ACC112 (cell line): Measurements from ENCODE around the gene RAB4B.
"Not testable (repeated sequence)": the region's sequence is repeated elsewhere in the genome, so short reads cannot be mapped to it uniquely, and the experiment has no call there.

Source experiments
- H2AFZ ChIP-seq: fragments of 200-600 bp; sonication (generic); one replicate; pipeline ENCODE4 v1.6.0; 2017; ENCODE audit warnings: antibody characterized with exemption, low read length; ENCODE audit not compliant: unreplicated experiment
- H3K27ac ChIP-seq: fragments of 200-600 bp; sonication (generic); 2 replicates; pipeline ENCODE4 v1.5.1; 2014; ENCODE audit warnings: low read depth, mild to moderate bottlenecking, antibody characterized with exemption, low read length, moderate library complexity
- H3K27me3 ChIP-seq: fragments of 200-600 bp; sonication (generic); 2 replicates; pipeline ENCODE4 v1.6.1; 2014; ENCODE audit warnings: mild to moderate bottlenecking, antibody characterized with exemption, low read length, moderate library complexity, mixed read lengths; ENCODE audit not compliant: insufficient read depth
- H3K36me3 ChIP-seq: fragments of 200-600 bp; sonication (generic); 2 replicates; pipeline ENCODE4 v1.6.1; 2016; ENCODE audit warnings: mild to moderate bottlenecking, antibody characterized with exemption, low read length, moderate library complexity, mixed read lengths; ENCODE audit not compliant: insufficient read depth
- H3K4me1 ChIP-seq: fragments of 200-600 bp; sonication (generic); one replicate; pipeline ENCODE4 v1.6.1; 2016; ENCODE audit warnings: low read length, mixed read lengths; ENCODE audit not compliant: insufficient read depth, unreplicated experiment, control insufficient read depth
- H3K4me3 ChIP-seq: fragments of 200-600 bp; sonication (generic); 2 replicates; pipeline ENCODE4 v1.5.1; 2014; ENCODE audit warnings: mild to moderate bottlenecking, low read depth, low read length
- H3K79me2 ChIP-seq: fragments of 200-600 bp; sonication (generic); one replicate; pipeline ENCODE4 v1.6.0; 2016; ENCODE audit warnings: low read length; ENCODE audit not compliant: control insufficient read depth, unreplicated experiment, insufficient read depth

RAB4B gene

GRCh38 chr19:40804783-40805242 lies 26.8 kb downstream of the RAB4B start:
- peaks cover 10% of the 10 kb centered on the region; the same call in 1 of the 2 replicates for H3K36me3 ChIP-seq
- no peak overlapping the region for H3K4me3 ChIP-seq
- H2AFZ ChIP-seq = no peak overlapping the region
- H3K27me3 ChIP-seq = no peaks in the 10 kb centered on the region
- peaks cover 66% of the 10 kb centered on the region for H3K79me2 ChIP-seq
- no peak overlapping the region for H3K27ac ChIP-seq
- H3K4me1 ChIP-seq = peaks cover 48% of the 10 kb centered on the region

GRCh38 chr19:40805258-40805868 lies 27.3 kb downstream of the RAB4B start:
- no peaks in the 10 kb centered on the region for H3K27me3 ChIP-seq
- no peak overlapping the region for H3K27ac ChIP-seq
- H3K79me2 ChIP-seq = peaks cover 61% of the 10 kb centered on the region
- no peak overlapping the region for H2AFZ ChIP-seq
- peaks cover 52% of the 10 kb centered on the region for H3K4me1 ChIP-seq
- H3K36me3 ChIP-seq = peaks cover 10% of the 10 kb centered on the region; the same call in 1 of the 2 replicates
- H3K4me3 ChIP-seq = no peak overlapping the region

GRCh38 chr19:40806423-40807146 lies 28.5 kb downstream of the RAB4B start:
- H3K36me3 ChIP-seq = peaks cover 6% of the 10 kb centered on the region; the same call in 1 of the 2 replicates
- H3K27ac ChIP-seq = peak overlapping the region; percentile 57

GRCh38 chr19:40807147-40808020 lies 29.3 kb downstream of the RAB4B start:
- no peak overlapping the region for H3K4me3 ChIP-seq
- peaks cover 43% of the 10 kb centered on the region for H3K79me2 ChIP-seq
- H3K27ac ChIP-seq = peak overlapping the region; percentile 57
- H3K36me3 ChIP-seq = 0 out of 2 replicates have a peak, but pooled peaks cover 3% of the 10 kb centered on the region
- no peak overlapping the region for H2AFZ ChIP-seq
- H3K4me1 ChIP-seq = peaks cover 34% of the 10 kb centered on the region
- H3K27me3 ChIP-seq = no peaks in the 10 kb centered on the region

More at GRCh38 chr19:40806423-40807146, 28.5 kb downstream of the RAB4B start:
- Histone ChIP-seq H2AFZ (no peak overlapping the region), H3K4me3 (no peak overlapping the region), H3K4me1 (peaks cover 41% of the 10 kb centered on the region), H3K27me3 (no peaks in the 10 kb centered on the region), H3K79me2 (peaks cover 50% of the 10 kb centered on the region)

- Histone ChIP-seq H3K79me2 (peaks cover 37% of the 10 kb centered on the region), H3K36me3 (0 out of 2 replicates have a peak, but pooled peaks cover 3% of the 10 kb centered on the region), H3K27ac (no peak overlapping the region)
Measured at GRCh38 chr19:40808021-40808325, 29.9 kb downstream of the RAB4B start.

GRCh38 chr19:40808497-40808896 lies 30.4 kb downstream of the RAB4B start:
- H3K27ac ChIP-seq = no peak overlapping the region
- no peak overlapping the region for H3K4me3 ChIP-seq
- H3K36me3 ChIP-seq = 0 out of 2 replicates have a peak, but pooled peaks cover 3% of the 10 kb centered on the region
- H3K79me2 ChIP-seq = peaks cover 32% of the 10 kb centered on the region
- H2AFZ ChIP-seq = no peak overlapping the region
- peaks cover 27% of the 10 kb centered on the region for H3K4me1 ChIP-seq
- H3K27me3 ChIP-seq = no peaks in the 10 kb centered on the region

More at GRCh38 chr19:40808021-40808325, 29.9 kb downstream of the RAB4B start:
- Histone ChIP-seq H3K27me3 (no peaks in the 10 kb centered on the region), H3K4me1 (peaks cover 30% of the 10 kb centered on the region), H2AFZ (no peak overlapping the region), H3K4me3 (no peak overlapping the region)

- Histone ChIP-seq H3K79me2 (peaks cover 23% of the 10 kb centered on the region), H3K36me3 (0 out of 2 replicates have a peak, but pooled peaks cover 3% of the 10 kb centered on the region), H3K27ac (no peak overlapping the region; the same call in 1 of the 2 replicates), H3K4me3 (no peak overlapping the region), H3K4me1 (peaks cover 23% of the 10 kb centered on the region), H3K27me3 (no peaks in the 10 kb centered on the region), H2AFZ (no peak overlapping the region)
Measured at GRCh38 chr19:40809358-40810086, 31.5 kb downstream of the RAB4B start.

- Histone ChIP-seq H2AFZ (no peak overlapping the region), H3K27me3 (no peaks in the 10 kb centered on the region), H3K36me3 (0 out of 2 replicates have a peak, but pooled peaks cover 3% of the 10 kb centered on the region), H3K27ac (no peak overlapping the region; the same call in 1 of the 2 replicates), H3K79me2 (peaks cover 17% of the 10 kb centered on the region), H3K4me1 (peaks cover 23% of the 10 kb centered on the region), H3K4me3 (no peak overlapping the region)
Measured at GRCh38 chr19:40810160-40810559, 32.1 kb downstream of the RAB4B start.

- H3K27me3 ChIP-seq, H2AFZ ChIP-seq, H3K79me2 ChIP-seq, H3K36me3 ChIP-seq, H3K27ac ChIP-seq: not testable (repeated sequence)
- Histone ChIP-seq H3K4me3 (peak overlapping the region; percentile 60), H3K4me1 (peaks cover 20% of the 10 kb centered on the region)
Measured at GRCh38 chr19:40810649-40811408, 32.8 kb downstream of the RAB4B start.
